IMR-90 (cell line): ENCODE measurements around the gene FOXL2NB. TPM values are rescaled to one million over a fixed set of nuclear protein-coding genes. Genes with fewer than 3 reads are reported as not detected.

Experiments used
- ATAC-seq: fragments of 200-7000 bp; cut with Tn5 transposase; 2 replicates; pipeline ENCODE4 v1.9.1; 2020; ENCODE audit warnings: low read depth, mild to moderate bottlenecking, moderate library complexity
- BruUV-seq: library from RNA; stranded (reverse); fragments of 400-500 nt; replicated peaks from 2 replicates; lab custom pipeline; 2021; lab: Mats Ljungman, UMichigan
- CTCF ChIA-PET: fragments of 300-600 bp; formaldehyde crosslinking; extraction: SDS; loops from one replicate; lab custom pipeline; 2021; ENCODE audit warnings: antibody characterized with exemption; lab: Yijun Ruan, JAX
- POLR2A ChIA-PET: fragments of 300-600 bp; sonication (Branson Sonifier 250); formaldehyde crosslinking; loops from one replicate; lab custom pipeline; 2022; ENCODE audit warnings: antibody characterized with exemption; ENCODE audit not compliant: unreplicated experiment; lab: Charles Lee
- DNase-seq: peaks from one replicate; pipeline ENCODE4 v3.0.0; 2013
- H2AFZ ChIP-seq: replicated peaks from 2 replicates; pipeline ENCODE3; 2013; ENCODE audit warnings: low read length, mild to moderate bottlenecking; ENCODE audit not compliant: poor library complexity
- H2AK5ac ChIP-seq: 2 replicates; pipeline ENCODE4 v1.6.1; 2013; ENCODE audit warnings: low read depth, low read length, inconsistent platforms
- H2AK9ac ChIP-seq: replicated peaks from 2 replicates; pipeline ENCODE3; 2013; ENCODE audit warnings: mild to moderate bottlenecking, low read depth, low read length, moderate library complexity; ENCODE audit not compliant: poor library complexity
- H2BK120ac ChIP-seq: 2 replicates; pipeline ENCODE4 v1.6.1; 2013; ENCODE audit warnings: low read depth, low read length, inconsistent platforms
- H2BK15ac ChIP-seq: 3 replicates; pipeline ENCODE4 v1.6.1; 2013; ENCODE audit warnings: low read depth, low read length, inconsistent platforms
- H2BK20ac ChIP-seq: 2 replicates; pipeline ENCODE4 v1.6.1; 2013; ENCODE audit warnings: low read depth, mild to moderate bottlenecking, inconsistent platforms, low read length, moderate library complexity
- H2BK5ac ChIP-seq: 2 replicates; pipeline ENCODE4 v1.6.1; 2013; ENCODE audit warnings: mild to moderate bottlenecking, low read depth, low read length, inconsistent platforms; ENCODE audit not compliant: poor library complexity, severe bottlenecking
- H3K14ac ChIP-seq: replicated peaks from 2 replicates; pipeline ENCODE4 v1.6.1; 2013; ENCODE audit warnings: low read depth, low read length, inconsistent platforms
- H3K18ac ChIP-seq: 2 replicates; pipeline ENCODE4 v1.6.1; 2013; ENCODE audit warnings: low read depth, low read length, control low read depth
- H3K23ac ChIP-seq: 2 replicates; pipeline ENCODE4 v1.6.1; 2013; ENCODE audit warnings: low read depth, low read length, inconsistent platforms
- H3K27ac ChIP-seq: 2 replicates; pipeline ENCODE4 v1.5.1; 2013; ENCODE audit warnings: mild to moderate bottlenecking, control low read depth, low read length; ENCODE audit not compliant: insufficient read depth
- H3K27me3 ChIP-seq: 2 replicates; pipeline ENCODE4 v1.6.1; 2013; ENCODE audit warnings: low read length; ENCODE audit not compliant: control insufficient read depth, insufficient read depth
- H3K36me3 ChIP-seq: 2 replicates; pipeline ENCODE4 v1.6.1; 2013; ENCODE audit warnings: low read length, mixed read lengths; ENCODE audit not compliant: control insufficient read depth, insufficient read depth
- H3K4ac ChIP-seq: 2 replicates; pipeline ENCODE4 v1.6.1; 2013; ENCODE audit warnings: low read depth, low read length, inconsistent platforms
- H3K4me1 ChIP-seq: 2 replicates; pipeline ENCODE4 v1.6.1; 2013; ENCODE audit warnings: low read length, mixed read lengths; ENCODE audit not compliant: control insufficient read depth, insufficient read depth
- H3K4me2 ChIP-seq: 2 replicates; pipeline ENCODE4 v1.6.1; 2013; ENCODE audit warnings: low read depth, mild to moderate bottlenecking, control low read depth, low read length, moderate library complexity
- H3K4me3 ChIP-seq: 2 replicates; pipeline ENCODE4 v1.5.1; 2013; ENCODE audit warnings: low read depth, mild to moderate bottlenecking, control low read depth, low read length, moderate library complexity; ENCODE audit not compliant: insufficient read depth
- H3K56ac ChIP-seq: 2 replicates; pipeline ENCODE4 v1.6.1; 2013; ENCODE audit warnings: low read length, inconsistent platforms; ENCODE audit not compliant: insufficient read depth; ENCODE audit errors: extremely low read depth
- H3K79me1 ChIP-seq, 2 experiments: 2 replicates each; pipeline ENCODE4 v1.6.1; 2013; ENCODE audit warnings: low read length in 2 of 2, inconsistent platforms in 1 of 2, low read depth in 1 of 2
- H3K9ac ChIP-seq: 2 replicates; pipeline ENCODE4 v1.6.1; 2013; ENCODE audit warnings: low read depth, low read length, control low read depth
- H3K9me1 ChIP-seq: 2 replicates; pipeline ENCODE4 v1.6.1; 2013; ENCODE audit warnings: low read length, inconsistent platforms; ENCODE audit not compliant: insufficient read depth
- H3K9me3 ChIP-seq: 2 replicates; pipeline ENCODE4 v1.6.1; 2013; ENCODE audit warnings: low read length; ENCODE audit not compliant: control insufficient read depth, insufficient read depth
- H4K20me1 ChIP-seq: 2 replicates; pipeline ENCODE4 v1.6.1; 2013; ENCODE audit warnings: low read length, inconsistent platforms; ENCODE audit not compliant: insufficient read depth
- H4K5ac ChIP-seq: 2 replicates; pipeline ENCODE4 v1.6.1; 2013; ENCODE audit warnings: mild to moderate bottlenecking, low read depth, low read length, control low read depth
- H4K8ac ChIP-seq, 2 experiments: 2 replicates each; pipeline ENCODE4 v1.6.1; 2013; ENCODE audit warnings: low read depth in 2 of 2, low read length in 2 of 2, control low read depth in 1 of 2, inconsistent platforms in 1 of 2
- H4K91ac ChIP-seq: 2 replicates; pipeline ENCODE4 v1.6.1; 2013; ENCODE audit warnings: low read depth, low read length, inconsistent platforms; ENCODE audit not compliant: insufficient read depth
- MAZ ChIP-seq: IDR thresholded peaks from 2 replicates; pipeline ENCODE4 v1.6.1; 2012; ENCODE audit warnings: low read depth, mild to moderate bottlenecking, low read length, improper control_type of control experiment, moderate library complexity, borderline replicate concordance
- POLR2A ChIP-seq: IDR thresholded peaks from 2 replicates; pipeline ENCODE4 v1.6.1; 2012; ENCODE audit warnings: mild to moderate bottlenecking, low read depth, low read length
- RAD21 ChIP-seq: IDR thresholded peaks from 2 replicates; pipeline ENCODE4 v1.6.1; 2012; ENCODE audit warnings: low read length, improper control_type of control experiment
- RCOR1 ChIP-seq: IDR thresholded peaks from 2 replicates; pipeline ENCODE4 v1.6.1; 2012; ENCODE audit warnings: mild to moderate bottlenecking, low read length, improper control_type of control experiment; ENCODE audit not compliant: insufficient replicate concordance
- SMC3 ChIP-seq: fragments of 150-350 bp; IDR thresholded peaks from 2 replicates; pipeline ENCODE4 v1.6.1; 2016; ENCODE audit warnings: low read depth, mild to moderate bottlenecking, antibody characterized with exemption, low read length, moderate library complexity
- USF2 ChIP-seq: fragments of 150-350 bp; IDR thresholded peaks from 2 replicates; pipeline ENCODE4 v1.6.1; 2017; ENCODE audit warnings: mild to moderate bottlenecking, antibody characterized with exemption, low read length, low read depth
- WGBS, 2 experiments: methylation state at CpG; one replicate each; pipeline versions ENCODE4 v1.1.5 to v1.1.7; 2013; ENCODE audit warnings: missing lambda C conversion rate in 2 of 2; ENCODE audit not compliant: insufficient read length in 1 of 2; ENCODE audit errors: extremely low coverage in 2 of 2; 5-methylcytosine and 5-hydroxymethylcytosine counted together
- dilution Hi-C: fragments of 300-500 bp; cut with HindIII; formaldehyde crosslinking; loops from one replicate; pipeline ENCODE4 v1.14.3; 2018; ENCODE audit warnings: low sequenced_read_pairs; ENCODE audit not compliant: unreplicated experiment
- in situ Hi-C: fragments of 300-500 bp; cut with MboI; formaldehyde crosslinking; loops from 3 replicates; pipeline ENCODE4 v1.14.3; 2019; ENCODE audit warnings: low sequenced_read_pairs, inconsistent platforms, mixed read lengths
- intact Hi-C: fragments of 100-400 bp; cut with micrococcal nuclease; formaldehyde crosslinking; loops from 2 replicates; pipeline ENCODE4 v1.10.0; 2022
- polyA plus RNA-seq, 3 experiments: library from polyadenylated mRNA; depleted of rRNA; stranded (reverse); fragments of >200 nt; gene quantifications; 2 replicates each; pipeline ENCODE4 v1.2.3, GENCODE V29; 2012; ENCODE audit warnings: low replicate concordance in 1 of 3
- total RNA-seq: library from RNA; depleted of rRNA; stranded (reverse); fragments of >200 nt; gene quantifications from 2 replicates; pipeline ENCODE4 v1.2.3, GENCODE V29; 2012
- TF ChIP-seq, protein P1 (sequence below): conservative IDR thresholded peaks from 2 replicates; pipeline ENCODE4 v1.5.1; 2012; ENCODE audit warnings: mild to moderate bottlenecking, low read depth, low read length, improper control_type of control experiment

Gene FOXL2NB
- total and polyA plus RNA-seq, 2 of the 4 experiments (the other 2 are of a cell fraction): under 0.01 to 0.05 TPM

DNA sequence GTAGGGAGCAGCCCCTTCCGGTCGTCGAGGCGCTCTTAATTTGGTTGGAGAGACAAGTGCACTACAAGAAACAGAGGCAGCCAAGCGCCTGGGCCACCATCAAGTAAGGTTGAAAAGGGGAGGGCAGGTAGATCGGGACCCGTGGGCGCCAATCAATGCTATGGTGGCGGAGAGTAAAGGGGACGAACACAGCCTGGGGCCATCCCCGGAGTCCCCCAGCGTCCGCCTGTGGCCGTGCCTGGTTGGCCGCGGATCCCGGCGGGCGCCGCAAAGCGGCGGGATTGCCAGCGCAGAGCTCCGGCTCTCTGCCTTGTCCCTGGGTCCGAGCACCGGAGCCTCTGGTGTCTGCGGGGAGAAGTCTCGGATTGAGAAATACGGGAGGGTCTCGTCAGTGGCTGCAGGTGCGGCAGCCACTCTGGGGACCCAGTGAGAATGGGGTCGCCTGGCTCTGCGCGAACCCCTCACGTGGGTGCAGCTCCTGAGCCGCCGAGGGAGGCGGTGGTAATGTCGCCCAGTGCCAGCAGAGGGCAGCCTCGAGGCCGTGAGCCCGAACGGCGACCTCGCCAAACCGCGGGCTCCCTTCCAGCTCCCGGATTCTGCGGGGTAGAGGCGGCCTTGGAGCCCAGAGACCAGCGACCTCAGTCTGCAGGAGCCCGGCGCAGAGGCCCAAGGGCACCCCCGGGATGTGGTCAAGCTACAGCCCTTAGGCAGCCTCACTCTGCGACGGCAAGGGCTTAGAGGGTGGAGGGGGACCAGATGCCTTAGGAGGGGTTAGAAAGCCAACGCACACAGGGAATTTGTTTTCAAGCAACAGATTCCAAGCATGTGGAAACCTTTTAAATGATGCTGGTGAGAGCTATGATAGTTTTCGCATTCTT, 10.9 kb upstream of the FOXL2NB start:
- DNase-seq (peak; percentile 29), ATAC-seq (peak; percentile 93)
- TF ChIP-seq, protein P1, sequence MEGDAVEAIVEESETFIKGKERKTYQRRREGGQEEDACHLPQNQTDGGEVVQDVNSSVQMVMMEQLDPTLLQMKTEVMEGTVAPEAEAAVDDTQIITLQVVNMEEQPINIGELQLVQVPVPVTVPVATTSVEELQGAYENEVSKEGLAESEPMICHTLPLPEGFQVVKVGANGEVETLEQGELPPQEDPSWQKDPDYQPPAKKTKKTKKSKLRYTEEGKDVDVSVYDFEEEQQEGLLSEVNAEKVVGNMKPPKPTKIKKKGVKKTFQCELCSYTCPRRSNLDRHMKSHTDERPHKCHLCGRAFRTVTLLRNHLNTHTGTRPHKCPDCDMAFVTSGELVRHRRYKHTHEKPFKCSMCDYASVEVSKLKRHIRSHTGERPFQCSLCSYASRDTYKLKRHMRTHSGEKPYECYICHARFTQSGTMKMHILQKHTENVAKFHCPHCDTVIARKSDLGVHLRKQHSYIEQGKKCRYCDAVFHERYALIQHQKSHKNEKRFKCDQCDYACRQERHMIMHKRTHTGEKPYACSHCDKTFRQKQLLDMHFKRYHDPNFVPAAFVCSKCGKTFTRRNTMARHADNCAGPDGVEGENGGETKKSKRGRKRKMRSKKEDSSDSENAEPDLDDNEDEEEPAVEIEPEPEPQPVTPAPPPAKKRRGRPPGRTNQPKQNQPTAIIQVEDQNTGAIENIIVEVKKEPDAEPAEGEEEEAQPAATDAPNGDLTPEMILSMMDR: peak; percentile 74
- peak; percentile 55 for TF ChIP-seq RAD21
- no peak for TF ChIP-seq RCOR1
- TF ChIP-seq USF2: peak; percentile 73
- TF ChIP-seq SMC3: peak; percentile 59
- no peak for TF ChIP-seq POLR2A
- TF ChIP-seq MAZ: no peak
- POLR2A ChIA-PET: interaction anchor here (0.6 kb wide), 3 partner anchors 366 to 459 kb away, joined by 3 to 6 read pairs (median 4); no protein-coding TSS in a partner anchor
- H3K79me1 ChIP-seq: no peaks in the 10 kb centered on the region
- H3K23ac ChIP-seq: 0 out of 2 replicates have a peak overlapping the region, but pooled peaks have one; percentile 31
- BruUV-seq: no TSS peak
- H4K20me1 ChIP-seq: peaks cover 14% of the 10 kb centered on the region; the same call in 1 of the 2 replicates
- peak overlapping the region; percentile 41 for H3K4me3 ChIP-seq
- no peak overlapping the region for H3K18ac ChIP-seq
- H3K56ac ChIP-seq: no peak overlapping the region
- no peak overlapping the region for H3K14ac ChIP-seq
- H4K91ac ChIP-seq: no peak overlapping the region
- H3K9me3 ChIP-seq: no peaks in the 10 kb centered on the region
- H3K9me1 ChIP-seq: peaks cover 6% of the 10 kb centered on the region; the same call in 1 of the 2 replicates
- peak overlapping the region; percentile 75 for H2AK9ac ChIP-seq
- H2BK15ac ChIP-seq: no peak overlapping the region
- no peak overlapping the region for H3K4ac ChIP-seq
- no peak overlapping the region for H4K8ac ChIP-seq
- peak overlapping the region; percentile 95 for H3K4me2 ChIP-seq
- H3K36me3 ChIP-seq: no peaks in the 10 kb centered on the region
- H3K27me3 ChIP-seq: peaks cover 79% of the 10 kb centered on the region
- CTCF ChIA-PET: interaction anchor here (0.5 to 1.6 kb wide), 29 partner anchors 9 to 506 kb away, joined by 3 to 26 read pairs (median 4); partner anchors contain the start of gene CEP70
- dilution Hi-C loops: no loop called here
- H2AK5ac ChIP-seq: no peak overlapping the region
- no peak overlapping the region for H3K9ac ChIP-seq
- H3K27ac ChIP-seq: no peak overlapping the region
- no peak overlapping the region for H2BK120ac ChIP-seq
- H4K5ac ChIP-seq: no peak overlapping the region
- H2BK20ac ChIP-seq: no peak overlapping the region
- 1% methylated on average over 25 of the region's 58 CpGs; no CpG with 5 or more reads in 1 of the 2 experiments for WGBS, 2 experiments
- H3K4me1 ChIP-seq: peaks cover 4% of the 10 kb centered on the region; the same call in 1 of the 2 replicates
- H2BK5ac ChIP-seq: no peak overlapping the region
- in situ Hi-C loops: loop anchor here (10.0 kb wide), 1 partner anchor 179 kb away; no protein-coding TSS in a partner anchor
- peak overlapping the region; percentile 89 for H2AFZ ChIP-seq
- intact Hi-C loops: loop anchor here (1.0 to 5.0 kb wide), 3 partner anchors 43 to 393 kb away; no protein-coding TSS in a partner anchor
